Measurements from ENCODE around the gene PCGF2.

DNA sequence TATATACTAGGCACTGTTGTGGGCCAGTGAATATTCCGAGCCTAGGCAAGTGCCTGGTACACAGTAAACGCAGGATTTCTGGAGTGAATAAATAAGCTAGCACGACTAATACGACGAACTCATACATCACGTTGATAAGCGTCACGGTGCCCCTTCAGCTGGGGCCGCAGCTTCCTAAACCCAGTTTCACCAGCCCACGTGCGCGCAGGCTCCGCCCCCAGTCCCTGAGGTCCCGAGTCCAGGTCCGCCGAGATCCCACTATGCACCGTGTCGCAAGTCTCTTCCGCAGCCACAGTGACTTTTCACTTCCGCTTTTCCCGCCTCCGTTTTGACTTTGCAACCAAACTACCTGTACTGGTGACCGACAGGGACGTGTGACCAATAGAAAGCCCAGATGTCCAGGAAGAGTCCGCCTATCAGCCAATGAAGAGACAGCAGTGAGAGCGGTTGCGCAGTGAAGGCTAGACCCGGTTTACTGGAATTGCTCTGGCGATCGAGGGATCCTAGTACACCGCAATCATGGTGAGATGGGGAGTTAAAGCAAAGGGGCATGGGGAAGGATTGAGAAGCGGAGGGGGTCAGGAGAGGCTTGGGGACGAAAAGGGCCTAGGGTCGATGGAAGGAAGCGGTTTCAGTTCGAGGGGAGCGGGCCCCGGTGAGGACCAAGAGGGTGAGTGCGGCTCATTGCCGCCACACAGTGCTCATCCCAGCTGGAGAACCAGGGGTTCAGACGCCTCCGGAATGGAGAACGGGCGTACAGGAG is 4.4 kb upstream of the PCGF2 start, which contains the start of gene PSMB3:
- TF ChIP-seq ZNF747 (tag by site-specific recombination; IDR thresholded peaks at IDR 0.05) (no peak), YY1 (tag by site-specific recombination; IDR thresholded peaks at IDR 0.05) (no peak), SP2 (tag by site-specific recombination; IDR thresholded peaks at IDR 0.05) (peak; percentile 99), WT1 (tag by site-specific recombination; IDR thresholded peaks at IDR 0.05) (peak; percentile 34), ZNF121 (tag by site-specific recombination; IDR thresholded peaks at IDR 0.05) (no peak), ZNF416 (tag by site-specific recombination; IDR thresholded peaks at IDR 0.05) (no peak)
- TF ChIP-seq, protein P1, sequence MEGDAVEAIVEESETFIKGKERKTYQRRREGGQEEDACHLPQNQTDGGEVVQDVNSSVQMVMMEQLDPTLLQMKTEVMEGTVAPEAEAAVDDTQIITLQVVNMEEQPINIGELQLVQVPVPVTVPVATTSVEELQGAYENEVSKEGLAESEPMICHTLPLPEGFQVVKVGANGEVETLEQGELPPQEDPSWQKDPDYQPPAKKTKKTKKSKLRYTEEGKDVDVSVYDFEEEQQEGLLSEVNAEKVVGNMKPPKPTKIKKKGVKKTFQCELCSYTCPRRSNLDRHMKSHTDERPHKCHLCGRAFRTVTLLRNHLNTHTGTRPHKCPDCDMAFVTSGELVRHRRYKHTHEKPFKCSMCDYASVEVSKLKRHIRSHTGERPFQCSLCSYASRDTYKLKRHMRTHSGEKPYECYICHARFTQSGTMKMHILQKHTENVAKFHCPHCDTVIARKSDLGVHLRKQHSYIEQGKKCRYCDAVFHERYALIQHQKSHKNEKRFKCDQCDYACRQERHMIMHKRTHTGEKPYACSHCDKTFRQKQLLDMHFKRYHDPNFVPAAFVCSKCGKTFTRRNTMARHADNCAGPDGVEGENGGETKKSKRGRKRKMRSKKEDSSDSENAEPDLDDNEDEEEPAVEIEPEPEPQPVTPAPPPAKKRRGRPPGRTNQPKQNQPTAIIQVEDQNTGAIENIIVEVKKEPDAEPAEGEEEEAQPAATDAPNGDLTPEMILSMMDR (tag by site-specific recombination; IDR thresholded peaks at IDR 0.05) = peak; percentile 71
